A673 (cell line): Measurements from ENCODE around the gene TRIM65. TPM values are rescaled to one million over a fixed set of nuclear protein-coding genes. Genes with fewer than 3 reads are reported as not detected.

ENCODE experiments used
- BruUV-seq: library from RNA; stranded (reverse); fragments of 400-500 nt; replicated peaks from 2 replicates; lab custom pipeline; 2021; lab: Mats Ljungman, UMichigan
- CTCF ChIA-PET: fragments of 300-600 bp; sonication (Branson Sonifier 250); formaldehyde crosslinking; loops from one replicate; lab custom pipeline; 2022; ENCODE audit warnings: antibody characterized with exemption; lab: Charles Lee
- POLR2A ChIA-PET: fragments of 300-600 bp; sonication (Branson Sonifier 250); formaldehyde crosslinking; loops from one replicate; lab custom pipeline; 2022; ENCODE audit warnings: antibody characterized with exemption; ENCODE audit not compliant: low non-redundant PET; lab: Charles Lee
- DNase-seq: peaks from one replicate; pipeline ENCODE4 v3.0.0-alpha.2; 2015; ENCODE audit warnings: low spot score
- H3K27ac ChIP-seq: fragments of 200-600 bp; sonication (generic); 2 replicates; pipeline ENCODE4 v1.5.1; 2016; ENCODE audit warnings: mixed run types, low read depth, mild to moderate bottlenecking, mixed read lengths, antibody characterized with exemption, low read length; ENCODE audit not compliant: poor library complexity, severe bottlenecking
- H3K27me3 ChIP-seq: fragments of 200-600 bp; sonication (generic); replicated peaks from 2 replicates; pipeline ENCODE4 v1.6.1; 2017; ENCODE audit warnings: mixed run types, low read depth, mild to moderate bottlenecking, mixed read lengths, antibody characterized with exemption, low read length; ENCODE audit not compliant: insufficient read depth, poor library complexity
- H3K36me3 ChIP-seq: fragments of 200-600 bp; sonication (generic); 2 replicates; pipeline ENCODE4 v1.6.1; 2016; ENCODE audit warnings: mixed run types, mild to moderate bottlenecking, mixed read lengths, antibody characterized with exemption, low read length; ENCODE audit not compliant: insufficient read depth, poor library complexity, severe bottlenecking
- H3K4me1 ChIP-seq: fragments of 200-600 bp; sonication (generic); 2 replicates; pipeline ENCODE4 v1.6.1; 2017; ENCODE audit warnings: mixed run types, mild to moderate bottlenecking, mixed read lengths, antibody characterized with exemption, low read length; ENCODE audit not compliant: insufficient read depth, poor library complexity, severe bottlenecking
- H3K4me3 ChIP-seq: fragments of 200-600 bp; sonication (generic); 2 replicates; pipeline ENCODE4 v1.5.1; 2016; ENCODE audit warnings: low read depth, mixed run types, mild to moderate bottlenecking, mixed read lengths, low read length; ENCODE audit not compliant: poor library complexity, severe bottlenecking
- H3K9me3 ChIP-seq: fragments of 200-600 bp; sonication (generic); 2 replicates; pipeline ENCODE4 v1.6.1; 2016; ENCODE audit warnings: mixed run types, low read depth, mild to moderate bottlenecking, mixed read lengths, antibody characterized with exemption, low read length; ENCODE audit not compliant: poor library complexity, severe bottlenecking
- EZH2 ChIP-seq: fragments of 200-600 bp; sonication (generic); IDR thresholded peaks from 2 replicates; pipeline ENCODE4 v1.6.1; 2017; ENCODE audit warnings: borderline replicate concordance, low read depth, mild to moderate bottlenecking, mixed read lengths, antibody characterized with exemption, low read length; ENCODE audit not compliant: poor library complexity, severe bottlenecking
- intact Hi-C: fragments of 100-400 bp; cut with micrococcal nuclease; formaldehyde crosslinking; loops from one replicate; pipeline ENCODE4 v1.10.0; 2022; ENCODE audit not compliant: unreplicated experiment
- total RNA-seq: library from RNA; stranded (reverse); gene quantifications from 2 replicates; pipeline ENCODE4 v1.2.3, GENCODE V29; 2021
- TF ChIP-seq, protein P1 (sequence below): fragments of 300-800, 200-600 bp; sonication (generic); conservative IDR thresholded peaks from 2 replicates; pipeline ENCODE4 v1.5.1; 2017; ENCODE audit warnings: low read depth, mild to moderate bottlenecking, antibody characterized with exemption, low read length, moderate library complexity, mixed read lengths

The TRIM65 gene
- total RNA-seq, 1 experiment from 2014 or later, result 47.9 TPM

DNA sequence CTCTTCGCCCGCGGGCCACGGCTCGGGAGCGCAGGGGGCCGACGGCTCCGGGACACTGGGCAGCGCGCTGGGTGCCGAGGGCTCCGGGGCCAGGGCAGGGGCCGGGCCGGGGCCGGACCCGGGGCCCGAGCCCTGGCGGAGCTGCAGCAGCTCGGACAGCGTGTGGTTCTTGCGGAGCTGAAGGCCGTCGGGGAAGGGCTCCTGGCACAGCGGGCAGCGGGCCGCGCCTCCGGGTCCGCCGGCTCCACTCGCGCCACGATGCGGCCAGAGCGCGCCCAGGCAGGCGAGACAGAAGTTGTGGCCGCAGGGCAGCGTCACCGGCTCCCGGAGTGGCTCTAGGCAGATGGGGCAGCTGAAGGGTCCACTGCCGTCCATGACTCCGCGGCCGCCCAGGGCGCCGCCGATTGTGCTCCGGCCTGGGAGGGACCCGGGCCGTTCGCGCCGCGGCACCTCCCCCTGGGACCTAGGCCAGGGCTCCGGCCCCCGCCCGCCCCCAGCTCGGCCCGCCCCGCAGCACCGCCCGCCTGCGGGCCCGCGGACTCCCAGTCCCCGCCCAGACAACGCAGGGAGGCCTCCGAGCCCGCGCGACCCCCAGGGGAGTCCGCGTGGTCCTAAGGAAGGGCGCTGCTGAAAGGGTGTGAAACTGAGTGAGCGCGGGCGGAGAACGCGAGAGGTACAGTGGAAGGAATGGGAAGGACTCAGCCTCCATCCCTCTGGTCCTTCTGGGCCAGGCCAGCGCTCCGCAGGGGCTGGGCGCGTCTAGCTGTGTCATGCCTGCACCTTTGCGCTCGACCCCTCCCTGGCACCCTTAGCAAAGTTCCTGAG, 18.4 kb downstream of the TRIM65 start, which contains the start of gene TRIM47:
Gene TRIM47, minus strand, starts transcription at position 408 of the 825 bp plus-strand sequence. Its CDS starts 33 bp downstream, at position 375.
- Histone ChIP-seq H3K4me1 (peaks cover 16% of the 10 kb centered on the region), H3K27me3 (peaks cover 13% of the 10 kb centered on the region), H3K36me3 (no peaks in the 10 kb centered on the region), H3K9me3 (no peaks in the 10 kb centered on the region), H3K4me3 (peak within 1 kb of the TSS; percentile 39), H3K27ac (no peak within 1 kb of the TSS)
- ChIA-PET POLR2A (no interaction called here), CTCF (interaction anchor here (1.2 kb wide), 1 partner anchor 125 kb away, joined by 3 read pairs; no protein-coding TSS in a partner anchor)
- DNase-seq, result peak; percentile 47
- intact Hi-C loops, result no loop called here
- TF ChIP-seq, protein P1, sequence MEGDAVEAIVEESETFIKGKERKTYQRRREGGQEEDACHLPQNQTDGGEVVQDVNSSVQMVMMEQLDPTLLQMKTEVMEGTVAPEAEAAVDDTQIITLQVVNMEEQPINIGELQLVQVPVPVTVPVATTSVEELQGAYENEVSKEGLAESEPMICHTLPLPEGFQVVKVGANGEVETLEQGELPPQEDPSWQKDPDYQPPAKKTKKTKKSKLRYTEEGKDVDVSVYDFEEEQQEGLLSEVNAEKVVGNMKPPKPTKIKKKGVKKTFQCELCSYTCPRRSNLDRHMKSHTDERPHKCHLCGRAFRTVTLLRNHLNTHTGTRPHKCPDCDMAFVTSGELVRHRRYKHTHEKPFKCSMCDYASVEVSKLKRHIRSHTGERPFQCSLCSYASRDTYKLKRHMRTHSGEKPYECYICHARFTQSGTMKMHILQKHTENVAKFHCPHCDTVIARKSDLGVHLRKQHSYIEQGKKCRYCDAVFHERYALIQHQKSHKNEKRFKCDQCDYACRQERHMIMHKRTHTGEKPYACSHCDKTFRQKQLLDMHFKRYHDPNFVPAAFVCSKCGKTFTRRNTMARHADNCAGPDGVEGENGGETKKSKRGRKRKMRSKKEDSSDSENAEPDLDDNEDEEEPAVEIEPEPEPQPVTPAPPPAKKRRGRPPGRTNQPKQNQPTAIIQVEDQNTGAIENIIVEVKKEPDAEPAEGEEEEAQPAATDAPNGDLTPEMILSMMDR, result no peak
- no peak for TF ChIP-seq EZH2
- BruUV-seq, result no TSS peak

DNA sequence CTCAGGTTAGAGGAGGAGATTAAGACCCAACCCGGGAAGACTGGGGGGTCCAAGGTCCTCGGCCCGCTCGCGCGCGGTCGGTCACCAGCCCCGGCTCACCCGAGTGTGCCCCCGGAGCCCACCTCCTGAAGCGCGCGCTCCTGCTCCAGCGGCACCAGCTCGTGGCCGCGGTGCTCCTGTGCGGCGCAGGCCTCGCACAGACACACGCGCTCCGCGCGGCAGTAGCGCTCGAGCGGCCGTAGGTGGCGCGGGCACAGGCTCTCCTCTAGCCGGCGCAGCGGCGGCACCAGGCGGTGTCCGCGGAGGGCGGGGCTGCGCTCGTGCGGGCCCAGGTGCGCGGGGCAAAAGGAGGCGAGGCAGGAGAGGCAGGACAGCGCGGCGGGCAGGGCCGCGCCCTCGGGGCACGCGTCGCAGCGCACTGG, 19.0 kb downstream of the TRIM65 start:
- no peak overlapping the region for H3K27ac ChIP-seq
- H3K4me3 ChIP-seq, result peak overlapping the region; percentile 39
- H3K27me3 ChIP-seq, result peaks cover 13% of the 10 kb centered on the region
- no TSS peak for BruUV-seq
- no peaks in the 10 kb centered on the region for H3K9me3 ChIP-seq
- ChIA-PET CTCF (interaction anchor here (1.2 kb wide), 1 partner anchor 124 kb away, joined by 3 read pairs; no protein-coding TSS in a partner anchor), POLR2A (no interaction called here)
- H3K4me1 ChIP-seq, result peaks cover 16% of the 10 kb centered on the region
- intact Hi-C loops, result no loop called here
- DNase-seq, result peak; percentile 78
- no peaks in the 10 kb centered on the region for H3K36me3 ChIP-seq
- no peak for TF ChIP-seq EZH2
- TF ChIP-seq, protein P1, result peak; percentile 50

DNA sequence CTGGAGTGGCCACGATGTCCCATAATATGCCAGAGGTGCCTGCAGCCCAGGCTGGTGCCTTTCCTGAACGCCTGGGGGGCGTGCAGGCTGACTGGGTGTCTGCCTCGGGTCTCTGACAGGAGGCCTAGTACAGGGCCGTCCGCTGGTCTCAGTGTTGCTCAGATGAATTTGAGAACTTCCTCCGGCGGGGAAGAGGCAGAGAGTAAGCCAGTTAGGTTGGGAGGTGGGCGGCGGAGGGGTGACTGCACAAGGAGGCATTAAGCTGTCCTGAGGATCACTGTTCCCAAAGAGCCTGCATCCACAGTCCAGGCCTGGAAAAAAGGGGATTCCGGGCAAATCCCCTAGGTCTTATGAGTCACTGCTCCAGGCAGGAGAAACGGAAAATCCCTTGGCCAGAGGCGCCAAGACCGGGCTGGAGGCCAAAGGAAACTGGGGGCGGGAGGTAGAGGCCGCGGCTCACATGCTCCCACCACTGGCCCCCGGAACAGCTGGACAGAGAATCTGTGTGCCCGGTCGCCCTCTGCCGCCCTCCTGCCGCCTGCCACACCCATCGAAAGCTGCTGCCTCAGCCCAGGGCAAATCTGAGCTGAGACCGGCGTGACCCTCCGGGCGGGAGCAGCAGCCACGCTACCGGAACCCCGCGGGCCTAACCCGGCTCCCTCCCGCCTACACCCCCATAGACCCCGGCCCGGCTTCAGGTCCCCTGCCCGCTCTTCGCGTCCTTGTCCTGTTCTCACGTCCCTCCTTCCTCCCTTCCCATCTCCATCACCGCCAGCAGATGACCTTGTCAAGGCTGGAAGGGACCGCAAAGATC, 19.6 kb downstream of the TRIM65 start:
- no peak for DNase-seq
- Histone ChIP-seq H3K36me3 (no peaks in the 10 kb centered on the region), H3K4me3 (peak overlapping the region; percentile 39), H3K9me3 (no peaks in the 10 kb centered on the region), H3K27me3 (peaks cover 13% of the 10 kb centered on the region), H3K27ac (no peak overlapping the region), H3K4me1 (peaks cover 16% of the 10 kb centered on the region)
- no TSS peak for BruUV-seq
- ChIA-PET POLR2A (no interaction called here), CTCF (no interaction called here)
- TF ChIP-seq, protein P1, result no peak
- TF ChIP-seq EZH2, result no peak
- intact Hi-C loops, result no loop called here
